Neuronal stem cell (in vitro differentiated cells): ENCODE data around the gene MTIF3.

Experiments
- DNase-seq: peaks from one replicate; pipeline ENCODE4 v3.0.0-alpha.2; 2013; ENCODE audit warnings: low spot score
- H2AFZ ChIP-seq: one replicate; pipeline ENCODE4 v1.6.1; 2013; ENCODE audit warnings: mild to moderate bottlenecking, low read length, inconsistent platforms
- H2AK5ac ChIP-seq: 2 replicates; pipeline ENCODE4 v1.6.1; 2013; ENCODE audit warnings: low read depth, mild to moderate bottlenecking, inconsistent platforms, low read length, moderate library complexity, mixed read lengths
- H2BK120ac ChIP-seq: 2 replicates; pipeline ENCODE4 v1.6.1; 2013; ENCODE audit warnings: low read depth, mild to moderate bottlenecking, inconsistent platforms, low read length, moderate library complexity, mixed read lengths
- H2BK12ac ChIP-seq: one replicate; pipeline ENCODE4 v1.6.1; 2013; ENCODE audit warnings: low read length, inconsistent platforms
- H2BK15ac ChIP-seq: 2 replicates; pipeline ENCODE4 v1.6.1; 2013; ENCODE audit warnings: mild to moderate bottlenecking, low read length, inconsistent platforms, mixed read lengths
- H2BK5ac ChIP-seq: one replicate; pipeline ENCODE4 v1.6.1; 2013; ENCODE audit warnings: inconsistent platforms, mild to moderate bottlenecking, low read length, moderate library complexity
- H3K14ac ChIP-seq: one replicate; pipeline ENCODE4 v1.6.1; 2013; ENCODE audit warnings: low read length, inconsistent platforms
- H3K18ac ChIP-seq: 2 replicates; pipeline ENCODE4 v1.6.1; 2013; ENCODE audit warnings: low read length, inconsistent platforms
- H3K23ac ChIP-seq: 2 replicates; pipeline ENCODE4 v1.6.1; 2013; ENCODE audit warnings: low read depth, mild to moderate bottlenecking, mixed read lengths, low read length, inconsistent platforms; ENCODE audit not compliant: poor library complexity
- H3K27ac ChIP-seq: replicated peaks from 3 replicates; pipeline ENCODE4 v1.5.1; 2013; ENCODE audit warnings: low read length, inconsistent platforms
- H3K27me3 ChIP-seq, 3 experiments: 2 replicates each; pipeline ENCODE4 v1.6.1; 2013; ENCODE audit warnings: low read length in 3 of 3, mild to moderate bottlenecking in 2 of 3, inconsistent platforms in 1 of 3, low read depth in 1 of 3, mixed read lengths in 1 of 3, moderate library complexity in 1 of 3; ENCODE audit not compliant: control insufficient read depth in 3 of 3, insufficient read depth in 3 of 3
- H3K36me3 ChIP-seq, 2 donors: replicated peaks in 1 of 2; 2 replicates each; pipeline ENCODE4 v1.6.1; 2013; ENCODE audit warnings: low read length in 2 of 2; ENCODE audit not compliant: control insufficient read depth in 2 of 2, insufficient read depth in 2 of 2
- H3K4ac ChIP-seq: 2 replicates; pipeline ENCODE4 v1.6.1; 2013; ENCODE audit warnings: inconsistent platforms, mild to moderate bottlenecking, low read length, moderate library complexity
- H3K4me1 ChIP-seq, 2 donors: 1 replicate in 1 of 2; 2 replicates in 1 of 2; pipeline ENCODE4 v1.6.1; 2013; ENCODE audit warnings: low read length in 2 of 2, low read depth in 1 of 2; ENCODE audit not compliant: control insufficient read depth in 2 of 2, insufficient read depth in 1 of 2
- H3K4me2 ChIP-seq: one replicate; pipeline ENCODE4 v1.6.1; 2013; ENCODE audit warnings: mild to moderate bottlenecking, low read length, inconsistent platforms; ENCODE audit not compliant: insufficient read depth, poor library complexity, severe bottlenecking
- H3K4me3 ChIP-seq, 2 donors: 2 replicates each; pipeline ENCODE4 v1.5.1; 2013; ENCODE audit warnings: low read length in 2 of 2, mild to moderate bottlenecking in 2 of 2, inconsistent platforms in 1 of 2, moderate library complexity in 1 of 2
- H3K79me1 ChIP-seq: one replicate; pipeline ENCODE4 v1.6.1; 2013; ENCODE audit warnings: low read depth, mild to moderate bottlenecking, inconsistent platforms, low read length, moderate library complexity
- H3K9ac ChIP-seq: one replicate; pipeline ENCODE4 v1.6.1; 2013; ENCODE audit warnings: mild to moderate bottlenecking, low read depth, low read length, inconsistent platforms; ENCODE audit not compliant: poor library complexity
- H3K9me3 ChIP-seq, 2 donors: replicated peaks in 1 of 2; 2 replicates each; pipeline versions ENCODE3 to v1.6.1; 2013; ENCODE audit warnings: low read length in 2 of 2, mild to moderate bottlenecking in 2 of 2, inconsistent platforms in 1 of 2, low read depth in 1 of 2, mixed read lengths in 1 of 2, moderate library complexity in 1 of 2; ENCODE audit not compliant: control insufficient read depth in 2 of 2, insufficient read depth in 1 of 2
- H4K8ac ChIP-seq: one replicate; pipeline ENCODE4 v1.6.1; 2013; ENCODE audit warnings: low read depth, mild to moderate bottlenecking, inconsistent platforms, low read length, moderate library complexity
- H4K91ac ChIP-seq: one replicate; pipeline ENCODE4 v1.6.1; 2013; ENCODE audit warnings: low read length, low read depth, mild to moderate bottlenecking, inconsistent platforms; ENCODE audit not compliant: poor library complexity
- WGBS, 2 donors: extraction: QIAGEN DNeasy Blood & Tissue Kit; methylation state at CpG; one replicate each; pipeline ENCODE4 v1.1.7; 2013; ENCODE audit warnings: missing lambda C conversion rate in 2 of 2, mixed read lengths in 1 of 2; ENCODE audit not compliant: insufficient read length in 2 of 2, insufficient replicate concordance in 1 of 2; ENCODE audit errors: extremely low coverage in 2 of 2; 5-methylcytosine and 5-hydroxymethylcytosine counted together

MTIF3 gene

GRCh38 chr13:27419328-27419727 is 31.0 kb downstream of the MTIF3 start:
- peaks cover 0 to 64% (median 2%) of the 10 kb centered on the region in 3 experiments for H3K27me3 ChIP-seq
- no peak overlapping the region for H3K14ac ChIP-seq
- H4K8ac ChIP-seq = no peak overlapping the region
- no peak overlapping the region for H3K9ac ChIP-seq
- WGBS, 2 donors = no CpG with 5 or more reads among the region's 1 CpG
- no peak overlapping the region for H2AFZ ChIP-seq
- no peak overlapping the region for H3K27ac ChIP-seq
- no peak overlapping the region for H3K4me2 ChIP-seq
- H4K91ac ChIP-seq = no peak overlapping the region
- H3K9me3 ChIP-seq = no peaks in the 10 kb centered on the region
- H3K18ac ChIP-seq = no peak overlapping the region
- no peak overlapping the region for H2BK120ac ChIP-seq
- H3K4me1 ChIP-seq = no peaks in the 10 kb centered on the region
- H2BK15ac ChIP-seq = no peak overlapping the region
- H3K79me1 ChIP-seq = no peaks in the 10 kb centered on the region
- H2BK5ac ChIP-seq = no peak overlapping the region
- H2BK12ac ChIP-seq = no peak overlapping the region
- no peaks in the 10 kb centered on the region for H3K36me3 ChIP-seq
- H3K4me3 ChIP-seq = no peak overlapping the region
- DNase-seq = no peak
- H3K4ac ChIP-seq = no peak overlapping the region
- H3K23ac ChIP-seq = no peak overlapping the region
- H2AK5ac ChIP-seq = no peak overlapping the region

- no peak overlapping the region for H4K91ac ChIP-seq
- no peak overlapping the region for H3K9ac ChIP-seq
- H2BK5ac ChIP-seq = no peak overlapping the region
- no peaks in the 10 kb centered on the region for H3K9me3 ChIP-seq
- no peak overlapping the region for H2BK15ac ChIP-seq
- no peak overlapping the region for H3K23ac ChIP-seq
- H3K36me3 ChIP-seq = no peaks in the 10 kb centered on the region
- no peak overlapping the region for H2BK12ac ChIP-seq
- H3K4ac ChIP-seq = no peak overlapping the region
- no CpG with 5 or more reads among the region's 1 CpG for WGBS, 2 donors
- no peaks in the 10 kb centered on the region for H3K4me1 ChIP-seq
- no peak overlapping the region for H4K8ac ChIP-seq
- peaks cover 0 to 47% (median 2%) of the 10 kb centered on the region in 3 experiments for H3K27me3 ChIP-seq
- H3K18ac ChIP-seq = no peak overlapping the region
- no peak overlapping the region for H3K4me3 ChIP-seq
- H2AFZ ChIP-seq = no peak overlapping the region
- no peak overlapping the region for H3K27ac ChIP-seq
- no peak for DNase-seq
- no peak overlapping the region for H3K4me2 ChIP-seq
- no peak overlapping the region for H2AK5ac ChIP-seq
- H3K79me1 ChIP-seq = no peaks in the 10 kb centered on the region
- no peak overlapping the region for H3K14ac ChIP-seq
- no peak overlapping the region for H2BK120ac ChIP-seq
Measured at GRCh38 chr13:27415116-27415515, 35.2 kb downstream of the MTIF3 start.

GRCh38 chr13:27411341-27411740 is 39.0 kb downstream of the MTIF3 start:
- DNase-seq = no peak
- Histone ChIP-seq H2AK5ac (no peak overlapping the region), H3K4me2 (no peak overlapping the region), H3K9me3 (no peaks in the 10 kb centered on the region), H3K18ac (no peak overlapping the region), H3K9ac (no peak overlapping the region), H3K27me3 (peaks cover 0 to 46% (median 0%) of the 10 kb centered on the region in 3 experiments), H3K27ac (no peak overlapping the region), H4K91ac (no peak overlapping the region), H3K36me3 (no peaks in the 10 kb centered on the region), H2AFZ (no peak overlapping the region), H4K8ac (no peak overlapping the region), H3K4me1 (no peaks in the 10 kb centered on the region), H3K23ac (no peak overlapping the region), H3K4me3 (no peak overlapping the region), H2BK12ac (no peak overlapping the region), H2BK15ac (no peak overlapping the region), H2BK120ac (no peak overlapping the region), H3K79me1 (no peaks in the 10 kb centered on the region), H3K4ac (no peak overlapping the region), H3K14ac (no peak overlapping the region), H2BK5ac (no peak overlapping the region)
- no CpG with 5 or more reads among the region's 3 CpGs for WGBS, 2 donors

- Histone ChIP-seq H3K9me3 (no peaks in the 10 kb centered on the region), H2BK12ac (no peak overlapping the region), H4K8ac (no peak overlapping the region), H3K4me1 (no peaks in the 10 kb centered on the region), H3K36me3 (no peaks in the 10 kb centered on the region), H2AFZ (no peak overlapping the region), H3K27me3 (peaks cover 0 to 30% (median 0%) of the 10 kb centered on the region in 3 experiments), H3K4me3 (no peak overlapping the region), H2BK15ac (no peak overlapping the region), H3K23ac (no peak overlapping the region), H2BK120ac (no peak overlapping the region), H4K91ac (no peak overlapping the region), H3K27ac (no peak overlapping the region), H3K9ac (no peak overlapping the region), H3K79me1 (no peaks in the 10 kb centered on the region), H3K14ac (no peak overlapping the region), H3K4ac (no peak overlapping the region), H2AK5ac (no peak overlapping the region), H3K4me2 (no peak overlapping the region), H2BK5ac (no peak overlapping the region), H3K18ac (no peak overlapping the region)
- no peak for DNase-seq
- no CpG with 5 or more reads among the region's 2 CpGs for WGBS, 2 donors
Measured at GRCh38 chr13:27409013-27409412, 41.4 kb downstream of the MTIF3 start.
